NCI-H1930 (cell line): ENCODE results near the gene SGF29.
"Not testable (repeated sequence)": the region's sequence is repeated elsewhere in the genome, so short reads cannot be mapped to it uniquely, and the experiment has no call there.

ENCODE experiments used
- DNase-seq, 2 experiments: peaks; one replicate each; lab custom pipeline; 2025; lab: John Stamatoyannopoulos, UW

SGF29 gene

DNA sequence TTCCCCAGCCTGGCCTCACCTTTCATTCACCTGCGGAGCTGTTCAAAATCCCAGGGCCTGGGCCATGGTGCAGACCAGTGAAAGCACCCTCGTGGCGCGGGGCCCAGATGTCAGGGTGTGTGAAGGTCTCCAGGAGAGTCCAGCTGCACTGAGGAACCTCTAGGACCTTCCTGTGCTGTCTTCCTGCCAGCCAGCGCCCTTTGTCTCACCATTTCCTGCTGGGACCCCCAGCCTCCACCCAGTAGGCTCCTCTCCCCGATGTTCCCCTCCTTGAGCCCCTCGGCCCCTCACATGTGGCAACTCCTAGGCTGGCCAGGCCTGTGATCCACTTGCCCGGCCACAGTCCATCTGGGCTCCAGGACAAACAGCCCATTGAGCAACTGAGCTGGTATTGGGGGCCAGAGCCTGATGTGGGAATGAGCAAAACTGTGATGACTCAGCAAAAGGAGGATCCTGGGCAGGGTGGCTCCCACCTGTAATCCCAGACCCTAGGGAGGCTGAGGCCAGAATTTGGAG is 42.5 kb downstream of the SGF29 start:
- no peak for DNase-seq

DNA sequence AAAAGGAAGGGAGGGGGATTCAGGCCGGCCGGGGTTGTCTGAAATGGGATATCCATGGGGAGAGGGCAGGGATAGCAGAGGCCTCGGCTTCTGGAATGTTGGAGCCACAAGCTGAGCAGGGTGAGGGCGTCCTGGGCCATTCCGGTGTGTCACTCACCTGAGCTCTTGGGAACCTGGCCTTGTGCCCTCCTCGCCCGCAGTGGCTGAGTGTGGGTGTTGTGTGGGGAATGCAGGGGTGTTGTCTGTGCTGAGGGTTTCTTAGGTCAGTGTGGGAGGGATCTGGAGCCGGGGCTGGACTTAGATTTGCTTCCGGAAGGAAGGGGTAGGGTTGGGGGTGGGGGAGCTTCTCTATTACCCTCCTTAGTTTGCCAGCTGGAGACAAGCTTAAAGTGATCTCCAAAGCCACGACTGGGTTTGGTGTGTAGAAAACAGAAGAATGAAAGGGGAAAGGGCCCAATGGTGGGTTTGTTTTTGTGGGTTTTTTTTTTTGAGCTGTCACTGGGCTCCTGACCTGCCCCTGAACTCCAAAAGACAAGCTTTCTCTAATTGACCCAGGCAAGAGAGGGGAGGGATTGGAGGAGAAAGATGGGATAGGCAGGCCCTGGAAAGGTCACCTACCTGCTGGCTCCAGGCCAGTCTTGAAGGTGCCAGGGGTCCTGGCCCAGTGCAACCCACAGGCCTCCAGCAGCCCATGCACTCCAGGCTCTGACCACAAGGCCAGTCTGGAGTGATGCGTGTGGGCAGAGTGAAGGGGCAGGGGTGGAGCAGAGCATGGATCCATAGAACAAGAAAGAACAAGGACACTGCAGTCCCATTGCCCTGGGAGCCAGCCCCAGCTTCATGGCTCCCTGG is 43.3 kb downstream of the SGF29 start, which contains the start of gene SULT1A2:
Gene SULT1A2 (minus strand): TSS at position 211 of the 852 bp plus-strand sequence. CDS start 1,120 bp downstream, outside the sequence.
- DNase-seq: no peak

DNA sequence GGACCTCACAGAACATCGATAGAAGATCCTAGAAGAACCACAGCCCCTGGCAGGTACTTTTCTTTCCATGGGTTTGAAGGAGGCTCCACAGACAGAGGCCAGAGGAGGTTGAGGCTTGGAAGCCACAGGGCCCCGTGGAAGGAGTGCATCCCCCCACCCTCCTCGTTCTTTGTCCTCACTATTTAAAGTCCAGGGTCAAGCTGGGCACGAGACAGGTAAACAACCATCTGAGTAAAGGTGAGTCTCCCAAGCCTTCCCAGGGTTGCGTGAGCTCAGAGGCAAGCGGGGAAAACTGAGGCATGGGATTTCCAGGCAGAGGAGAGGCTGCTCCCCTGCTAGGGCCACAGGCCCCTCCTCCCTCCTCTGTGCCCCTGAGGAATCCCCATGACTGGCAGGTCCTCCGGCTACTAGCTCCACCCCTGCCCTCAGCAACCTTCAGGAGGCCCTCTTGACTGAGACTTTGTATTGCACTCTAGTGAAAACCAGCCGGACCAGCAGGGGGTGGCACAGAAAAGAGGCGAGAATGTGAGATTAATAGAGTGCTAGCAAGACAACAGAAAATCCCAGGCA is 44.1 kb downstream of the SGF29 start:
- no peak for DNase-seq

DNA sequence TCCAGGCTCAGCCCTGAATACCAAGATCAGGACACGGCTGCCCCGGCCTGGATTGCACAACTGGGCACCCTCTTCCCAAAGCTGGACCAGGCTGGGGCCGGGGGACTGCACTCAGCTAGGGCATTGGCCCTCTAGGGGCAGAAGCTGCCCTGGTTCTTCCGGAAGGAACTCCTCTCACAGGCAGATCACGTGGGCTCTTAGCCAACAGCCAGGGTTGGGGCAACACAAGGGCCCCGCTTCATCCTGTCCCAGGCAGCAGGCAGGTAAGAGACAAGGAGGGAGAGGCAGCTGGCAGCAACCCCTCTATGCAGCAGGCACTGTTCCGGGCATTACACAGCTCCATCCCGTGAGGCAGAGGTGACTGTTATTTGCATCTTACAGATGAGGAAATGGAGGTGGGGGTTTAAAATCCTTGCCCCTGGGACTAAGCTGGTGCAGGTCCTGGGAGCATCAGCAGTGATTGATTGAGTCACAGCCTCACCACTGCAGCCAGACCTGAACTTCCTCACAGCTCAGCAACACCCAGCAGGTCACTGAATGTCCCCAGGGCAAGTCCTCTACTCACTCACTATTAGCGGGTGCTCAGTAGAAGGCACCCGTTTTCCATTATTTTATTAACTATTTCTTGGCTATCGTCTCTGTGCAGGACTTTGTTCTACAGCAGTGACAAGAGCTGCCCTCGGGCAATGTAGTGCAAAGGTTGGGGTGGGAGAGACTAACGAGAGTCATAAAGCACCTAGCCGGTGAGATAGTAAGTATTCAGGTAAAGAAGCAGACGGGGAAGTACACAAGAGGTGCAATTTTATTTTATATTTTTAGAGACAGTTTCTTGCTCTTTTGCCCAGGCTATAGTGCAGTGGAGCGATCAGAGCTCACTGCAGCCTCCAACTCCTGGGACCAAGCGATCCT is 45.9 kb downstream of the SGF29 start:
- DNase-seq: not testable (repeated sequence)

DNA sequence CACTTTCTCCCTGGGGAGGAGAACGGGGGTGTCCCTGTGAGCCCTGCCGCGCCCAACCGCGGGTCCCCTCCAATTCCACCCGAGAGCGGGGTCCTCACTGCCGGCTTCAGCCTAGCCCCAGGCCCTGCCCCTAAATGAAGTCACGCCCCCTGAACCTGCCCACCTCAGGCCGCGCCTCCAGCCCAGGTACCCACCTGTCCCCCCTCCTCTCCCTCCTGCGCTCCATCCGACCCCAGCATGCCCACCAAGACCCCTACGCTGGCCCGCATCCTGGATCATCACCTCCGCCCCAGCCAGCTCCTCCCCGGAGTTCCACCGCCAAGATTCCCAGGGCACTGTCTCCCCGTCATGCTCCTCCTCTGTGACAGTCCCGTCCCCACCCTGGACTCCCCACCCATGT is 47.2 kb downstream of the SGF29 start:
- not testable (repeated sequence) for DNase-seq

DNA sequence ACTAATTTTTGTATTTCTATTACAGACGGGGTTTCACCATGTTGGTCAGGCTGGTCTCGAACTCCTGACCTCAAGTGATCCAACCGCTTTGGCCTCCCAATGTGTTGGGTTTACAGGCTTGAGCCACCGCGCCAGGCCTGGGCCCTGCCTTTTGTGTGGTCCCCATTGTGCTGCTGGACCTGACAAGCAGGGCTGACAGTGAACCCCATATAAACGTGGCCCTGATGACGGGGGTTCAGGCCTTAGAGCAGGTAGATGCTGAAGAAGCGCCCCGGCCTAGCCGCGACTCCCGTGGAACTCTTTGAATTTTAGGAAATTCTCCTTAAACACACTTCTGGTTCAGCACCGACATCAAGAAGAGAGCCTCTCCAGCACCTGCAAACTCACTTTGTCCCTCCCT is 47.9 kb downstream of the SGF29 start:
- DNase-seq: not testable (repeated sequence)

DNA sequence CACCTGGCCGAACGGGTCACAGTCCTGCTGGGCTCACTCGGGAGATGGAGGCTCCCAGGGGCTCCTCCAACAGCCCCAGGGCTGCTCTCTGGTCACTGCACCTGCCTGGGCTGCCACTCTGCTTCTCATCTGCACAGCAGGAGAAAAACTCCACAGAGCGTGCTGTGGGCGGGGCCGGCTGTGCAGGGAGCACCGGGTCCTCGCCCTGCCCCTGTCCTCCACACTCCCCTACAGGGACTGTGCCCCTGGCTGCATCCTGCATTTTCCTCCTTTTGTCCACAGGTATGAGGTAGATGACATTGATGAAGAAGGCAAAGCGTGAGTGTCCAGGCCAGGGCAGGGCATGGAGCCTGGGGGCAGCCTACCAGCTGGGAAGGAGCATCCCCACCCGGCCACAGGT is 48.3 kb downstream of the SGF29 start:
- DNase-seq: not testable (repeated sequence)

DNA sequence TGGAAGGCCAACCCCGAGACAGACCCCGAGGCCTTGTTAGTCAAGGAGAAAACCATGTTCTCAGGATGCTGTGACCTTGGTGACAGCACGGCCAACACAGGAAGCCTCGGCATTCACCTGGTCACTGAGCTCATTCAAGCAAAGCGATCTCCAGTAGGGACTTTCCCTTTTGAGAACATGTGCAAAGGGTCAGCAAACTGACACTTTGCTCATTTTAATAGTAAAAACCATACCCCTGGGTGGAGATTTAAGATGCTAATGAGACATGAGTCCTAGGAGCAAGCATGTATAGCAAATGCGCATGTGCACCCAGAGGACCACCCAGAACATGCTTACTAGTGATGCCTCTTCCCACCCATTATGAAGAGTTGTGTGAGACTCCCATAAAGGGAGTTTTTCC is 48.8 kb downstream of the SGF29 start:
- DNase-seq: no peak

DNA sequence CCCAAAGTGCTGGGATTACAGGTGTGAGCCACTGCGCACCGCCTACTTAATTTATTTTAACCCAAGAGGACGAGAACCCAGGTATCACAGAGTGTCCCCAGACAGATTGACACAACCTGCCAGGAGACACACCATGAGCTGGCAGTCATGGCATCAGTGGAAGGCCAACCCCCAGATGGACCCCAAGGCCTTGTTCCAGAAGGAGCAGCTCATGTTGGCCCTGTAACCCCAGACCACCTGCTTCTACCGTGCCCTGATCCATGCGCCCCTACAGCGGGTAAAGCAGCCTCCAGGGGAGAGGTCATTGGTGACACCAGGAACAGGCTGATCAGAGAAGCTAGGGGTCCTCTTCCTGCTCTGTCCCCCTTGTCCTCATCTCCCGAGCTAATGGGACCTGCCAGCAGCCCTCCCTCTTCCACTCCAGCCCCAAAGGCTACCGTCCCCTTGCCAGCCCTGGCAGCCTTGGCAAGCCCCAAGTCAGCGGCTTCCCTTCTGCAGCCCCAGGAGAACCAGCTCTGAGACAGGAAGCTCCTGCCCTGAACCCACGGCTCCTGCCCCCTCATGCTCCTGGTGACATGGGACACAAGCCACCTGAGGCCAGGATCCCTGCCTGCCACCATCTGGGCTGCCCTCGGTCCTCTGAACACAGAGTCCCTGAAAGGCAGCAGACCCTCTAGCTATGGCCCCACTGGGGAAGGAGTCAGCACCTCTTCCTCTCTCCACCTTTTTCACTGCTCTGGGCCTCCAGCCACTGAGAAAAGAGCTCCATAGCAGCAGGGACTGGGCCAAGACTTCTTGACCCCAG is 49.9 kb downstream of the SGF29 start:
- no peak for DNase-seq

DNA sequence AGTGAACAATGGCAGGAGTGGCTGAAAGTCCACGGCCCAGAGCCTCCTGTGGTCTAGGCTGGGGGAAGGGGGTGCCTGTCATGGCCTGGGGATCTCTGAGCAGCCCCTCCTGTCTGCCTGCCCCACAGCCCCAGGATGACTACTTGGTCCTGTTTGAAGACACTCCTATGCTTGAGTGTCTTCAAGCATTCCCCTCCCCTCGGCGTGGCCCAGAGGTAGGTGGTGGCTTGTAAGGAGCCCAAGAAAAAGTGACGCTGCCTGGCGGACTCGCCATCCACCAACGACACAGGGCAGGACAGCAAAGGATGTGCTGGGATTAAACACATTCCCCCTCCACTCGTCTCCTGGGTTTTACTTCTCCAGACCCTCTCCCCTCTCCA is 50.5 kb downstream of the SGF29 start:
- DNase-seq: no peak

DNA sequence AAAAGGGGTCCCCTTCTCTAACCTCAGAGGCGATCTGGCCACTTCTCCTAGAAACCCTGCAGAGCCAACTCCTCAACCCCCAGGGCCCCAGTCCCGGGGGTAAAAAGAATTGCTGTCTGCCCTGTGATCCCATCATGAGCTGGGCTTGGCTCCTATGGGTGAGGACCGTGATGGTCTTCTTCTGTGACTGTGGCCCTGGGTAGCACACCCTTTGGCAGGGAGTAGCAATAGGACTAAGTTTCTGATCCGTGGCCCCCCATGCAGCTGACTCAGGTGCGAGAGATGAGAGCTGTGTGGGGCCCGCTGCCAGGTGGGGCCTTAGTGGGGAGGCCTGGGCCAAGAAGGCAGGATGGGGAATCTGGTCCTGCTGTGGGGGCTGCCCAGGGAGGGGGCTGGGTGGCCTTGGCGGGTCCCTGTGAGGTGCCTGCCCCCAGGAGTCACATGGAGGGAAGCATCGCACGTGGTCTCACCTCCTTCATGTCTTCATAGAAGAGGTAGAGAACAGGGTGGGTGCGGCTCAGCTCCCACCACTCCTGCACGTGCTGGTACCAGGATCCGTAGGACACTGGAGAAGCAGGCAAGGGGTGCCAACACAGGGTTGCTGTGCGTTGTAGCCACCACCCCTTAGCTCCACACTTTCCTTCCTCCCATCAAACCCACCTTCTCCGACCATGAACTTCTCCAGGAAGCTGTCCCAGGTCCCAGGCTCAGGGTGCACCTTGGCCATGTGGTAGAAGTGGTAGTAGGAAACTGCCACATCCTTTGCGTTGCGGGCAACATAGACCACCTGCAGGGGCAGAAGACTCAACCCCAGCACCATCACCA is 52.8 kb downstream of the SGF29 start:
- no peak for DNase-seq

DNA sequence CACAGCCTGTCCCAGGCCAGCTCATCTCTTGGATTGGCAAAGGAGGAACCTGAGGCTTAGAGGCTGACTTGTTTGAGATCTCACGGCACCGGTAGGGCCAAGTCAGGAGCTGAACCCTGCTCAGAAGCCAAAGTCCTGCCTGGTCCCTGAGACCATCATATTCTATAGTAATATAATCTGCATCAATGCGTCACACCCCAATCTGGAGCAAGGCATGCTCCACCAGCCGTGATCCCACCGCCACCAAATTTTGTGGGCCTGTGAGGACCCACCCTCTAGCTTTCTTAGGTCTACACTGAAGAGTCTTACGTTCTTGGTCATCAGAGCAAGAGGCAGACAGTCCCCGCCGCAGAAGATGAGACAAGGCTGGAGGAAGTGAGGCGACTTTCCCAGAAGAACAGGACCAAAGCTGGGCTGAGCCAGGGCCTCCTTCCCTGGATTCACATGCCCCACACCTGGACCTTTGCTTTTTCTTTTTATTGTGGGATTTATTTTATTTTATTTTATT is 53.5 kb downstream of the SGF29 start:
- no peak for DNase-seq

DNA sequence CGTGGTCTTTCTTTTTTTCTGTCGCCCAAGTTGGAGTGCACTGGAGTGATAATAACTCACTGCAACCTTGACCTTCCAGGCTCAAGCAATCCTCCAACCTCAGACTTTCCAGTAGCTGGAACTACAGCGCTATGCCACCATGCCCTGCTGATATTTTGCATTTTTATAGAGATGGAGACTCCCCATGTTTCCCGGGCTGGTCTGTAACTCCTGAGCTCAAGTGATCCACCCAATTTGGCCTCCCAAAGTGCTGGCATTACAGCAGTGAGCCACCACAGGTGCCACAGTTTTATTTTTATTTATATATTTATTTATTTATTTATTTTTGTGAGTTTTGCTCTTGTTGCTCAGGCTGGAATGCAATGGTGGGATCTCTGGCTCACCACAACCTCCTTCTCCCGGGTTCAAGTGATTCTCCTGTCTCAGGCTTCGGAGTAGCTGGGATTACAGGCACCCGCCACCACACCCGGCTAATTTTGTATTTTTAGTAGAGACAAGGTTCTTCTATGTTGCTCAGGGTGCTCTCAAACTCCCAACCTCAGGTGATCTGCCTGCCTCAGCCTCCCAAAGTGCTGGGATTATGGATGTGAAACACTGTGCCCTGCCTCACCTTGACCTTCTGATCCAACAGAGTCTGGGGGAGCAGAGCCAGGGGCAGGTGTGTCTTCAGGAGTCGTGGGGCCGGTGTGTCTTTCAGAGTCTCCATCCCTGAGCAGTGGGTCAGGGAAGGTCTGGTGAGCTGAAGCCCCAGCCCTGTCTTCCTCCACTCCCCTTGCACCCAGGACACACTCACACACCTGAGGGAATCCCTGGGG is 54.2 kb downstream of the SGF29 start:
- DNase-seq: not testable (repeated sequence)

DNA sequence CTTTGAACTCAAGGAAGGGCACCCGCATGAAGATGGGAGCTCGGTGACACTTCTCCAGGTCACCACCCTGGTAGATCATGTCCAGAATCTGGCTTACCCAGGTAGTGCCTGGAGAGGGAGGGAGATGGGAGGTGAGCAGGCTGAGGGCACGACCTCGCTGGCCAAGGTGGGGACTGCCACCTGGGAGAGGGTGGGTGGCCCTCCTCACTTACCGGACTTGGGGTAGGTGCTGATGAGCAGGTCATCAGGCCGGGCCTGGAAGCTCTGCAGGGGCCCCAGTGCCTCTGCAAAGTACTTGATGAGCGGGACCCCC is 54.7 kb downstream of the SGF29 start:
- not testable (repeated sequence) for DNase-seq

DNA sequence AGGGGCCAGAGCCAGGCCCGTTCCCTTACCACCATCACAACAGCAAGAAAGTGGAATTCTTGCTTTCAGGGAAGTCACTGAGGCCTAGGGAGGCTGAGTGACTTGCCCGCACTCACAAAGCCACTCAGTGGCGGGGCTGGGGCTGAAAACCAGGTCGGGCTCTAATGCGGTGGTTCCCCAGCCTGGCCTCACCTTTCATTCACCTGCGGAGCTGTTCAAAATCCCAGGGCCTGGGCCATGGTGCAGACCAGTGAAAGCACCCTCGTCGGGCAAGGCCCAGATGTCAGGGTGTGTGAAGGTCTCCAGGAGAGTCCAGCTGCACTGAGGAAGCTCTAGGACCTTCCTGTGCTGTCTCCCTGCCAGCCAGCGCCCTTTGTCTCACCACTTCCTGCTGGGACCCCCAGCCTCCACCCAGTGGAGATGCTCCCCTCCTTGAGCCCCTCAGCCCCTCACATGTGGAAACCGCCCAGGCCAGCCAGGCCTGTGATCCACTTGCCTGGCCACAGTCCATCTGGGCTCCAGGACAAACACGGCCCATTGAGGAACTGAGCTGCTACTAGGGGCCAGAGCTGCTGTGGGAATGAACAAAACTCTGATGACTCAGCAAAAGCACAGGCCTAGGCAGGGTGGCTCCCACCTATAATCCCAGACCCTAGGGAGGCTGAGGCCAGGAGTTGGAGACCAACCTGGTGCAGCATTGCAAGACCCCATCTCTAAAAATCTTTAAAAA is 55.3 kb downstream of the SGF29 start:
- not testable (repeated sequence) for DNase-seq

DNA sequence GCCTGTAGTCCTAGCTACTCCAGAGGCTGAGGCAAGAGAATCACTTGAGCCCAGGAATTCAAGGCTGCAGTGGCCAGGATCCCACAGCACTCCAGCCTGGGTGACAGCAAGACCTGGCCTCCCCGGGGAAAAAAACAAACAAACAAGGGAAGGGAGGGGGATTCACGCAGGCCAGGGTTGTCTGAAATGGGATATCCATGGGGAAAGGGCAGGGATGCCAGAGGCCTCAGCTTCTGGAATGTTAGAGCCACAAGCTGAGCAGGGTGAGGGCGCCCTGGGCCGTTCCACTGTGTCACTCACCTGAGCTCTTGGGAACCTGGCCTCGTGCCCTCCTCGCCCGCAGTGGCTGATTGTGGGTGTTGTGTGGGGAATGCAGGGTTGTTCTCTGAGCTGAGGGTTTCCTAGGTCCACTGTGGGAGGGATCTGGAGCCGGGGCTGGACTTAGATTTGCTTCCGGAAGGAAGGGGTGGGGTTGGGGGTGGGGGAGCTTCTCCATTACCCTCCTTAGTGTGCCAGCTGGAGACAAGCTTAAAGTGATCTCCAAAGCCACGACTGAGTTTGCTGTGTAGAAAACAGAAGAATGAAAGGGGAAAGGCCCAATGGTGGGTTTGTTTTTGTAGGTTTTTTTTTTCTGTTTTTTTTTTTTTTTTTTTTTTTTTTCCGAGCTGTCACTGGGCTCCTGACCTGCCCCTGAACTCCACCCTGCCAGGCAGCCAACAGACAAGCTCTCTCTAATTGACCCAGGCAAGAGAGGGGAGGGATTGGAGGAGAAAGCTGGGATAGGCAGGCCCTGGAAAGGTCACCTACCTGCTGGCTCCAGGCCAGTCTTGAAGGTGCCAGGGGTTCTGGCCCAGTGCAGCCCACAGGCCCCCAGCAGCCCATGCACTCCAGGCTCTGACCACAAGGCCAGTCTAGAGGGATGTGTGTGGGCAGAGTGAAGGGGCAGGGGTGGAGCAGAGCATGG is 56.2 kb downstream of the SGF29 start, which contains the start of gene SULT1A1:
Gene SULT1A1 (minus strand): TSS at position 414 of the 964 bp plus-strand sequence. CDS start 1,189 bp downstream, outside the sequence.
- DNase-seq: no peak

DNA sequence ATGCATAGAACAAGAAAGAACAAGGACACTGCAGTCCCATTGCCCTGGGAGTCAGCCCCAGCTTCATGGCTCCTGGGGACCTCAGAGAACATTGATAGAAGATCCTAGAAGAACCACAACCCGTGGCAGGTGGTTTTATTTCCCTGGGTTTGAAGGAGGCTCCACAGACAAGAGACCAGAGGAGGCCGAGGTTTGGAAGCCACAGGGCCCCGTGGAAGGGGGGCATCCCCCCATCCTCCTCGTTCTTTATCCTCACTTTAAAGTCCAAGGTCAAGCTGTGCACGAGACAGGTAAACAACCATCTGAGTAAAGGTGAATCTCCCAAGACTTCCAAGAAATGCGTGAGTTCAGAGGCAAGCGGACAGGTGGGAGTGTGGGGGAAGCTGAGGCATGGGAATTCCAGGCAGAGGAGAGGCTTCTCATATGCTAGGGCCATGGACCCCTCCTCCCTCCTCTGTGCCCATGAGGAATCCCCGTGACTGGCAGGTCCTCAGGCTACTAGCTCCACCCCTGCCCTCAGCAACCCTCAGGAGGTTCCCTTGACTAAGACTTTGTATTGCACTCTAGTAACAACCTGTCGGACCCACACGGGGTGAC is 57.0 kb downstream of the SGF29 start:
- DNase-seq: no peak
